HepG2 (cell line): Measurements from ENCODE around the gene SAE1. TPM values are rescaled to one million over a fixed set of nuclear protein-coding genes. Genes with fewer than 3 reads are reported as not detected.

Experiments used
- KDM4B ChIP-seq: sonication (generic); formaldehyde crosslinking; IDR thresholded peaks from 2 replicates; pipeline ENCODE4 v1.4.0; 2020; ENCODE audit warnings: missing genetic modification reagents
- KIAA2018 ChIP-seq: sonication (generic); formaldehyde crosslinking; IDR thresholded peaks from 2 replicates; pipeline ENCODE4 v1.5.0; 2020; ENCODE audit warnings: mild to moderate bottlenecking, missing genetic modification reagents, borderline replicate concordance
- RCOR2 ChIP-seq: IDR thresholded peaks from 2 replicates; pipeline ENCODE4 v1.6.1; 2016; ENCODE audit warnings: missing biosample characterization, missing genetic modification reagents
- SMAD3 ChIP-seq: sonication (generic); formaldehyde crosslinking; IDR thresholded peaks from 2 replicates; pipeline ENCODE4 v1.4.0; 2020; ENCODE audit warnings: missing genetic modification reagents
- STAG1 ChIP-seq: sonication (generic); formaldehyde crosslinking; IDR thresholded peaks from 2 replicates; pipeline ENCODE4 v1.4.0; 2020; ENCODE audit warnings: missing genetic modification reagents
- ZNF318 ChIP-seq: sonication (generic); formaldehyde crosslinking; IDR thresholded peaks from 2 replicates; pipeline ENCODE4 v1.4.0; 2020; ENCODE audit warnings: mild to moderate bottlenecking, missing genetic modification reagents
- ZNF33B ChIP-seq: sonication (generic); formaldehyde crosslinking; IDR thresholded peaks from 2 replicates; pipeline ENCODE4 v1.5.1; 2020; ENCODE audit warnings: mild to moderate bottlenecking, missing genetic modification reagents
- ZNF501 ChIP-seq: sonication (generic); formaldehyde crosslinking; IDR thresholded peaks from 2 replicates; pipeline ENCODE4 v1.5.1; 2020; ENCODE audit warnings: mild to moderate bottlenecking, moderate library complexity, missing genetic modification reagents
- ZNF883 ChIP-seq: sonication (generic); formaldehyde crosslinking; IDR thresholded peaks from 2 replicates; pipeline ENCODE4 v1.5.1; 2020; ENCODE audit warnings: mild to moderate bottlenecking, missing genetic modification reagents; ENCODE audit errors: not compliant biosample characterization
- polyA plus RNA-seq, 8 experiments: library from polyadenylated mRNA; depleted of rRNA in 3 of 8; stranded (reverse) in 7 of 8; unstranded in 1 of 8; fragments of >200 nt; fragmentation: Illumina TruSeq in 4 of 8; extraction: Trizol in 4 of 8; gene quantifications; 2 replicates each; pipeline versions ENCODE4 v1.2.1 to v1.2.3, GENCODE V29; 2011 to 2016; ENCODE audit warnings: low read depth in 4 of 8, missing spikeins in 1 of 8, mixed read lengths in 1 of 8; ENCODE audit not compliant: insufficient read depth in 1 of 8
- total RNA-seq, 5 experiments: library from RNA; depleted of rRNA; stranded (reverse); fragments of >200 nt; fragmentation: Illumina TruSeq; extraction: Trizol; gene quantifications; 2 replicates each; pipeline ENCODE4 v1.2.3, GENCODE V29; 2016; ENCODE audit warnings: low read depth in 1 of 5
- TF ChIP-seq, protein P1 (sequence below): sonication (generic); formaldehyde crosslinking; IDR thresholded peaks from 2 replicates; pipeline ENCODE4 v1.4.0; 2020; ENCODE audit warnings: missing genetic modification reagents
- TF ChIP-seq, protein P2 (sequence below): sonication (generic); formaldehyde crosslinking; IDR thresholded peaks from 2 replicates; pipeline ENCODE4 v1.4.0; 2020; ENCODE audit warnings: missing genetic modification reagents

The SAE1 gene
- total and polyA plus RNA-seq, 2 of the 13 experiments (the other 11 are each of a cell fraction or from before 2014, with no cell fraction given) = 87.6 to 197 TPM

- no peak for TF ChIP-seq KIAA2018 (CRISPR knock-in tag)
- TF ChIP-seq, protein P1, sequence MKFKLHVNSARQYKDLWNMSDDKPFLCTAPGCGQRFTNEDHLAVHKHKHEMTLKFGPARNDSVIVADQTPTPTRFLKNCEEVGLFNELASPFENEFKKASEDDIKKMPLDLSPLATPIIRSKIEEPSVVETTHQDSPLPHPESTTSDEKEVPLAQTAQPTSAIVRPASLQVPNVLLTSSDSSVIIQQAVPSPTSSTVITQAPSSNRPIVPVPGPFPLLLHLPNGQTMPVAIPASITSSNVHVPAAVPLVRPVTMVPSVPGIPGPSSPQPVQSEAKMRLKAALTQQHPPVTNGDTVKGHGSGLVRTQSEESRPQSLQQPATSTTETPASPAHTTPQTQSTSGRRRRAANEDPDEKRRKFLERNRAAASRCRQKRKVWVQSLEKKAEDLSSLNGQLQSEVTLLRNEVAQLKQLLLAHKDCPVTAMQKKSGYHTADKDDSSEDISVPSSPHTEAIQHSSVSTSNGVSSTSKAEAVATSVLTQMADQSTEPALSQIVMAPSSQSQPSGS (CRISPR knock-in tag) = no peak
- peak; percentile 76 for TF ChIP-seq ZNF501
- no peak for TF ChIP-seq ZNF318 (CRISPR knock-in tag)
- TF ChIP-seq STAG1 = peak; percentile 51
- TF ChIP-seq SMAD3 = no peak
- peak; percentile 89 for TF ChIP-seq ZNF33B
- TF ChIP-seq ZNF883 (CRISPR knock-in tag) = no peak
- TF ChIP-seq, protein P2, sequence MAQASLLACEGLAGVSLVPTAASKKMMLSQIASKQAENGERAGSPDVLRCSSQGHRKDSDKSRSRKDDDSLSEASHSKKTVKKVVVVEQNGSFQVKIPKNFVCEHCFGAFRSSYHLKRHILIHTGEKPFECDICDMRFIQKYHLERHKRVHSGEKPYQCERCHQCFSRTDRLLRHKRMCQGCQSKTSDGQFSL (CRISPR knock-in tag) = no peak
- TF ChIP-seq RCOR2 (CRISPR knock-in tag) = no peak
- TF ChIP-seq KDM4B (CRISPR knock-in tag) = no peak
These were observed at the start of gene SAE1 (continued) for GRCh38 chr19:47130589-47131227.
